ENCODE results near the gene PCNX2. TPM values are rescaled to one million over a fixed set of nuclear protein-coding genes. Genes with fewer than 3 reads are reported as not detected.

PCNX2 gene
- total and polyA plus RNA-seq, 10 of the 15 experiments (the other 5 are each of a cell fraction or from before 2014, with no cell fraction given), result 2.1 to 16.4 (median 8.1) TPM

GRCh38 chr1:233294913-233295236, 650 bp downstream of the PCNX2 start:
- no TSS peak for BruUV-seq (replicated peaks)
- no peak for DNase-seq (ENCODE audit: low read depth, low spot score)
- peak overlapping the region; percentile 67 for H3K9ac ChIP-seq (ENCODE audit: control insufficient read depth, insufficient read depth, low read length)
- ChIA-PET SMC1A (ENCODE audit: uncharacterized antibody, unreplicated experiment) (no interaction called here), RAD21 (ENCODE audit: unreplicated experiment) (no interaction called here), CTCF (interaction anchor here (0.7 to 1.2 kb wide), 2 partner anchors 11 to 342 kb away, joined by 3 read pairs; no protein-coding TSS in a partner anchor), POLR2A (no interaction called here)
- 1% methylated on average over 8 of the region's 8 CpGs for WGBS (ENCODE audit: insufficient coverage, insufficient replicate concordance, low lambda C conversion rate, missing lambda C conversion rate)
- H3K36me3 ChIP-seq (ENCODE audit: control insufficient read depth in 2 of 2, insufficient read depth in 2 of 2, low read length in 1 of 2), result no peaks in the 10 kb centered on the region
- peaks cover 8% of the 10 kb centered on the region; the same call in 1 of the 2 replicates for H3K4me1 ChIP-seq (ENCODE audit: control insufficient read depth, insufficient read depth, low read length)
- no peaks in the 10 kb centered on the region; the same call in none of the 2 replicates for H3K79me2 ChIP-seq (ENCODE audit: control insufficient read depth, insufficient read depth, low read length)
- TF ChIP-seq NFYB (IDR thresholded peaks at IDR 0.05; ENCODE audit: insufficient read depth, low read depth, low read length), result no peak
- peak; percentile 35 for TF ChIP-seq JUNB (IDR thresholded peaks at IDR 0.05)
- H3K4me3 ChIP-seq, result peak overlapping the region; percentile 97
- intact Hi-C loops (cut with micrococcal nuclease; ENCODE audit: unreplicated experiment), result no loop called here
- no peaks in the 10 kb centered on the region for H3K9me3 ChIP-seq (replicated peaks; ENCODE audit: control insufficient read depth, insufficient read depth, low read length)
- H4K20me1 ChIP-seq (ENCODE audit: control insufficient read depth, insufficient read depth), result no peaks in the 10 kb centered on the region
- peak overlapping the region; percentile 99 for H3K4me2 ChIP-seq (ENCODE audit: control insufficient read depth, insufficient read depth)
- FAIRE-seq, result peak; percentile 13
- in situ Hi-C loops (cut with MboI), result no loop called here
- no peaks in the 10 kb centered on the region for H3K27me3 ChIP-seq (replicated peaks in 1 of 2; ENCODE audit: control insufficient read depth in 2 of 2, insufficient read depth in 2 of 2, low read length in 1 of 2)
- peak overlapping the region; percentile 92 for H2AFZ ChIP-seq (ENCODE audit: control insufficient read depth, low read depth, low read length)
- peak; percentile 79 for ATAC-seq
- no peak overlapping the region; the same call in 1 of the 2 replicates for H3K27ac ChIP-seq (ENCODE audit: control insufficient read depth, insufficient read depth)

GRCh38 chr1:233293556-233294446, 1.7 kb downstream of the PCNX2 start:
- no peak overlapping the region for H3K9ac ChIP-seq (ENCODE audit: control insufficient read depth, insufficient read depth, low read length)
- H2AFZ ChIP-seq (ENCODE audit: control insufficient read depth, low read depth, low read length), result no peak overlapping the region
- 95% methylated on average over 3 of the region's 3 CpGs for WGBS (ENCODE audit: insufficient coverage, insufficient replicate concordance, low lambda C conversion rate, missing lambda C conversion rate)
- in situ Hi-C loops (cut with MboI), result no loop called here
- no peak for TF ChIP-seq NR2F1 (conservative IDR thresholded peaks at IDR 0.05)
- no peak for TF ChIP-seq ESRRA (IDR thresholded peaks at IDR 0.05; ENCODE audit: low read length)
- TF ChIP-seq RAD21 (IDR thresholded peaks at IDR 0.05; ENCODE audit: insufficient read depth, low read depth, low read length), result no peak
- no peak for TF ChIP-seq ZNF384 (IDR thresholded peaks at IDR 0.05; ENCODE audit: borderline replicate concordance, low read depth, low read length)
- H3K27me3 ChIP-seq (replicated peaks in 1 of 2; ENCODE audit: control insufficient read depth in 2 of 2, insufficient read depth in 2 of 2, low read length in 1 of 2), result no peaks in the 10 kb centered on the region
- POLR2A ChIA-PET, result no interaction called here
- SMC1A ChIA-PET (ENCODE audit: uncharacterized antibody, unreplicated experiment), result interaction anchor here (1.0 kb wide), 1 partner anchor 12 kb away, joined by 3 read pairs; no protein-coding TSS in a partner anchor
- no TSS peak for BruUV-seq (replicated peaks)
- CTCF ChIA-PET, result no interaction called here
- intact Hi-C loops (cut with micrococcal nuclease; ENCODE audit: unreplicated experiment), result no loop called here
- no peaks in the 10 kb centered on the region for H4K20me1 ChIP-seq (ENCODE audit: control insufficient read depth, insufficient read depth)
- H3K79me2 ChIP-seq (ENCODE audit: control insufficient read depth, insufficient read depth, low read length), result no peaks in the 10 kb centered on the region; the same call in none of the 2 replicates
- no peak for DNase-seq (ENCODE audit: low read depth, low spot score)
- H3K4me3 ChIP-seq, result no peak overlapping the region
- peaks cover 8% of the 10 kb centered on the region; the same call in 1 of the 2 replicates for H3K4me1 ChIP-seq (ENCODE audit: control insufficient read depth, insufficient read depth, low read length)
- RAD21 ChIA-PET (ENCODE audit: unreplicated experiment), result no interaction called here
- no peak overlapping the region for H3K27ac ChIP-seq (ENCODE audit: control insufficient read depth, insufficient read depth)
- H3K36me3 ChIP-seq (ENCODE audit: control insufficient read depth in 2 of 2, insufficient read depth in 2 of 2, low read length in 1 of 2), result no peaks in the 10 kb centered on the region
- FAIRE-seq, result no peak
- H3K9me3 ChIP-seq (replicated peaks; ENCODE audit: control insufficient read depth, insufficient read depth, low read length), result no peaks in the 10 kb centered on the region
- no peak for ATAC-seq
- H3K4me2 ChIP-seq (ENCODE audit: control insufficient read depth, insufficient read depth), result no peak overlapping the region

Measured in GM12878 (cell line).